DMS114 treated with DMSO at 0.1 percent for 48 hours (cell line): ENCODE data around the gene METTL26.
"Not testable (repeated sequence)": the region's sequence is repeated elsewhere in the genome, so short reads cannot be mapped to it uniquely, and the experiment has no call there.

Experiments used
- DNase-seq: peaks from one replicate; lab custom pipeline; 2025; ENCODE audit not compliant: unreplicated experiment; lab: John Stamatoyannopoulos, UW

Gene METTL26

GRCh38 chr16:598823-599739 is 37.0 kb downstream of the METTL26 start:
- DNase-seq, result no peak

GRCh38 chr16:597655-598054 is 38.5 kb downstream of the METTL26 start:
- DNase-seq, result not testable (repeated sequence)

GRCh38 chr16:596736-597060 is 39.4 kb downstream of the METTL26 start:
- DNase-seq, result no peak

- no peak for DNase-seq
Measured at GRCh38 chr16:595942-596735, 40.0 kb downstream of the METTL26 start.

- no peak for DNase-seq
Measured at GRCh38 chr16:595094-595528, 41.0 kb downstream of the METTL26 start.

GRCh38 chr16:593807-594206 is 42.3 kb downstream of the METTL26 start:
- DNase-seq, result no peak

- DNase-seq, result no peak
Measured at GRCh38 chr16:593406-593805, 42.7 kb downstream of the METTL26 start.

- no peak for DNase-seq
Measured at GRCh38 chr16:592518-593306, 43.4 kb downstream of the METTL26 start.

GRCh38 chr16:591892-592517 is 44.1 kb downstream of the METTL26 start:
- DNase-seq, result no peak

GRCh38 chr16:591231-591630 is 44.9 kb downstream of the METTL26 start:
- no peak for DNase-seq

GRCh38 chr16:590815-591200 is 45.3 kb downstream of the METTL26 start:
- no peak for DNase-seq

GRCh38 chr16:590188-590814 is 45.8 kb downstream of the METTL26 start:
- no peak for DNase-seq

- DNase-seq, result peak; percentile 89
Measured at GRCh38 chr16:589658-590187, 46.4 kb downstream of the METTL26 start, which contains the start of gene RAB40C. Gene RAB40C, plus strand, starts transcription at chr16:590066. Its CDS starts 226 bp downstream, at chr16:590292.

GRCh38 chr16:588889-589657 is 47.0 kb downstream of the METTL26 start:
- peak; percentile 85 for DNase-seq

- DNase-seq, result no peak
Measured at GRCh38 chr16:588639-588888, 47.5 kb downstream of the METTL26 start.

GRCh38 chr16:586645-587590 is 49.2 kb downstream of the METTL26 start:
- DNase-seq, result no peak

GRCh38 chr16:586047-586644 is 50.0 kb downstream of the METTL26 start:
- no peak for DNase-seq

GRCh38 chr16:585351-585750 is 50.8 kb downstream of the METTL26 start:
- DNase-seq, result no peak
